GM18498 (cell line): ENCODE results near the gene FREM2.

ENCODE experiments used
- ATAC-seq: cut with Tn5 transposase; IDR thresholded peaks from one replicate; pipeline ENCODE4 v1.9.1; 2021; ENCODE audit warnings: mild to moderate bottlenecking, moderate library complexity; ENCODE audit not compliant: unreplicated experiment

Gene FREM2

DNA sequence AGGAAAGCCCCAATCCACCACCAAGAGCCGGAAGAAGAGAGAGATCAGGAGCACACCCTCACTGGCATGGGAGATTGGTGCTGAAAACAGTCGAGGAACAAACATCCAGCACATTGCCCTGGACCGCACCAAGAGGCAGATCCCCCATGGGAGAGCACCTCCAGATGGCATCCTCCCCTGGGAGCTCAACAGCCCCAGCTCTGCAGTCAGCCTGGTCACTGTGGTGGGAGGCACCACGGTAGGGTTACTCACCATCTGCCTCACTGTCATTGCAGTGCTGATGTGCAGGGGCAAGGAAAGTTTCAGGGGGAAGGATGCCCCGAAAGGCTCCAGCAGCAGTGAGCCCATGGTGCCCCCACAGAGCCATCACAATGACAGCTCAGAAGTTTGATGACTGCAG lies 193.5 kb downstream of the FREM2 start:
- ATAC-seq = no peak

DNA sequence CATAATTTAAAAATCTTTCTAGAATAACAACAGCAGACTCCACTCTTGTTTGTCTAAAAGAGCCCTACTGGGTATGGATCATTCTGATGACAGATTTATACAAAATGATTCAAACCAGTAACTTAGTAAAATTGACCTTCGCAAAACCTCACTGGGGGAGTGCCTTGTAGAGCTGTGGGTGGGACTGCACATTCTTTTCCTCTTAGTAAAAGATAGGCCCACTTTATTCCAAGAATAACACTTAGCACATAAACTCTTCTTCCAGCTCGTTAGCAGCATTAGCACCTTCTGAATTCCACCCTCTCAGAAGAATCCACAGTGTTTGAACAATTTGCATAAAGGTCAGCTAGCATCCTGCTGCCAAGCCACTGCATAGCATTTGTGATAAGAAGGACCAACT lies 196.9 kb downstream of the FREM2 start:
- no peak for ATAC-seq

DNA sequence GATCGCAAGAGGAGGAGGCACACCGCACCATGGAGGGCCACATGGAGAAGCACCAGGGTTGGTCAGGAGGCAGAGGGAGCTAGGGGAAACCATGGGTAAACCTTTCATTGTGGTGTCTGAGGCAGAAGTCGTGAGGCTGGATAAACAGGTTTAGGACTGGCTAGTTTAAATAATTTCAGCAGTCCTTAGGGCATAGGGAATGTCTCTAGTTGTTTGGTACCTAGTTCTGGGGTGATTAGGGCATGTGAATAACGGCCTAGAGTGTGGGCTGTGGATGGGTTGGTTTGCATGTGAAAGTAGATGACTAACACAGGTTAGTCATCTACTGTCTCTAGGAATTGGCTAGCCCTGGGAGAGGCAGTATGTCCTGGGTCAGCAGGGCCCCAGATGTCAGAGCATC lies 201.4 kb downstream of the FREM2 start:
- ATAC-seq = no peak

DNA sequence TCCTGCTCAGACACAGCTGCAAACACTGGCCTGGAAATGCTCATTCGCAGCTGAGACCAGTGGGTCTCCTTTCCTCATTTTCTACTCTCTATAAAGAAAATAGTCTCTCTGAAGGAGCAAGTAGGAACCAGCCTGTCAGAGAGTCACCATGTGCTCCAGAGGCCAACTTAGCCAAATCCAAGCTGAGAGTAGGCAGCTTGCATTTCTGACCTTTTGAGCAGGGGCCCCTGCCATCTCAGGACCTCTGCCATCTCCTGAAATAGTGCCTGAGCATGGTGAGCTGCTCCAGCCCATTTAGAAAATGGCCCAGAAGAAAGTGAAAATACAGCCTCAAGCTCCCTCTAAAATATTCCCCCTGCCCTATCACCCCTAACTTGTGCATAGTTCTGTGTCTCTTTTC lies 208.2 kb downstream of the FREM2 start:
- ATAC-seq = no peak

GRCh38 chr13:38897521-38897920 lies 210.6 kb downstream of the FREM2 start:
- no peak for ATAC-seq

DNA sequence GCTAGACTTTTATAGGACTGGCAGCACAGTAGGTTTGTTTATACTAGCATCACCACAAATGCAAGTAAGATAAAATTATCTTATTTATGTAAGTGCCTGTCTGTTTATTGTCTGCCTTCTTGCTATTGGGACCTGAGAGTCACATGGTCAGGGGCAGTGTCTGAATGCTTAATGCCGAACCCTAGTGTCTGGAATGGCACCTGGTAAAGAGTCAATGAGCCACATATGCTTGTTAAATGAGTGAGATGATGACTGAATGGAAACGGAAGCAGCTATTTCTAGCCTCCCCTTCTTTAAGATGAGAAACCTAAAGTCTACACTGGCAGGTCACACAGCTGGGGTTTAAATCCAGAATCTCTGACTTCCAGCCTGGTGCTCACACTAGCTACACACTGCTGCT lies 211.6 kb downstream of the FREM2 start:
- ATAC-seq = no peak

DNA sequence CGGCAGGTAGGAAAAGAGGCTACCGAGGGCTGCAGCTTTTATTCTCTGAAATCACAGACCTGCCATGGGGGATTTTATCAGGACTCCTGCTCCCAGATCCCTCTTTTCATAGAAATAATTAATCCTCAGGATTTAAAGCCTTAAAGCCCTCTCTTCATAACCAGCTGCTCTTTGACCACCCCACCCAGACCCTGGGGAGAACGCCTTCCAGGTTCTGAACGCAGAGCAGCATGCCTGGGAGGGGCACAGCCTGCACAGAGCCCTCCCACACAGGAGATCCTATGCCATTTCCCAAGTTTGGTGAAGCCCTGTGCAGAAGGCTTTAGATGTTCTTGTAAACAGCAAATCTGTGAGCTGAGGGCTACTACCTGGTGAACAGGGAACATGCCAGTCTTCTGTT lies 212.7 kb downstream of the FREM2 start:
- no peak for ATAC-seq

- no peak for ATAC-seq
Measured at GRCh38 chr13:38900188-38900587, 213.3 kb downstream of the FREM2 start.

GRCh38 chr13:38902551-38902950 lies 215.7 kb downstream of the FREM2 start:
- no peak for ATAC-seq

DNA sequence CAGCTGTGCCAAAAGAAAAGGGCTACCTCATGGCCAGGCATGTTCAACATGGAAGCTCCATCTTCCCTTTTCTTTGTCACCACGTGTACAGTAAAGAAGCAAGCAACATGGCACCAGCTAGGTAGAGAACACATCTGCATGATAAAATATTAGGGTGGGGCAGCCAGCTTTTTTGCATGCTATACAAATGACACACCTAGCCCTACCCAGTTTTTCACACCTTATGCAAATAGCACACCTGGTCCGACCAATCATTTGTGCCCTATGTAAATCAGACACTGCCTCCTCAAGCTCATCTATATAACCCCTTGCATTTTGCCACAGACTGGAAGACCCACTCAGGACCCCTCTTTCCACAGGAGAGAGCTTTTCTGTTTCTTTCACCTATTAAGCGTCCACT lies 218.2 kb downstream of the FREM2 start:
- no peak for ATAC-seq

- no peak for ATAC-seq
Measured at GRCh38 chr13:38905861-38906260, 219.0 kb downstream of the FREM2 start.

DNA sequence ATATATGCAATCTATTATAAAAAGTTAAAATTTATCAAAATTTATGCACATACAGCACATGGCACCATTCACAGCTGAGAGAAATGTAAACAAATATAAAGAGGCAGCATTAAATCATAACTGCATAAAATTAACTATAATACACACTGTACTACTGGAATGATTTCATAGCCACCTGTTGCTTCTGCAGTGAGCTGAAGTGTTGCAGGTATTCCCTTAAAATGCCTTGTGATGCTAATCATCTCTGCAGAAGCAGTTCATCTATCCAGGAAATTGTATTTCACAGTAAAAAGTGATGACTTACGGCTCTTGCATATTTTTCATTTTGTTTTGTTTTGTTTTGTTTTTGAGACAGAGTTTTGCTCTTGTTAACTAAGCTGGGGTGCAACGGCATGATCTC lies 221.7 kb downstream of the FREM2 start:
- ATAC-seq = no peak

DNA sequence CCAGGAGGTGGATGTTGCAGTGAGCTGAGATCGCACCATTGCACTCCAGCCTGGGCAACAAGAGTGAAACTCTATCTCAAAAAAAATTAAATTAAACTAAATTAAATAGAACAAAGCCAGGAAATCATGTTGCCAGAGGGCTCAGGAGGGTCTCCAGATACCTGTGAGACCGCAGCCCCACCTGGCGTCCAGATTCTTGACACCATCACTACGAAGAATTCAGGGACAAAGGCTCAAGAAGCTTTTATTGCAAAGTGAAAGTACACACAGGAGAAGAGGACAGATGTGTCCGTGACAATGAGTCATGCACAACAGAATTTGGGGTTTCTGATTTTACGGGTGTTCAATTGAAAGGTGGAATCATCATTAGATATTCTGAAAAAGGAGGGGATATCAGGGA lies 227.2 kb downstream of the FREM2 start:
- ATAC-seq = no peak

DNA sequence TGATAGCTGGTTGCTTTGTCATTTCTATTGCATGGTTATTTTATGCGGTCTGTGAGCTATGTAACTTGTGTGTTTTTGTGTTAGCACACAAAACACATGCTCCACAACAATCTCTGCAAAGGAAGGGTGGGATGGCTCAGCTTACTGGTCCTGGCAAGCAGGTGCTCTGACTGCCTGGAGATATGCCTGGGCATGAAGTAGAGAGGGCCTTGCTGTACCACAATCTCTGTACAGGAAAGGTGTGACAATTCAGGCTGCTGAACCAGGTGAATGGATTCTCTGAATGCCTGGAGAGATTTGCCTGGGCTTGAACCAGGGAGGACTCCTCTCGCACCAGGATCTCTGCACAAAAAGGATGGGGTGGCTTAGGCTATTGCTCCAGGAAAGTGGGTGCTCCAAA lies 234.2 kb downstream of the FREM2 start:
- no peak for ATAC-seq

DNA sequence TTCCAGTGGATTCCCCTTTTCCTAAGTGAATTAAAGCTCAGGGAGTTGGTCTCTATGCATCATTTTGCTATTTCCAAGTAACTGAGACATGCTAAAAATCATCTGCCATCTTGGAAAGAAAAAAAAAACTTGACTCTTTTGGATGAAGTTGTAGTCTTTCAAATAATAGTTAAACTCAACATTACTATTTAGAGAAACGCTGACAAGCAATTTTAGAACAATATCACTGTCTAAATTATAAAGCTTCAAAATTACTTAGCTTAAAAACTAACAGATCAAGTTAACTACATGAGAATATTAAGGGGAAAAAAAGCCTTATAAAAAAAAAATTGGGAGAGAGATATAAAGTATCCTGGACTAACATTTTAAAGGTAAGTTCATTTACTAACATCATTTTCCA lies 235.3 kb downstream of the FREM2 start:
- no peak for ATAC-seq

DNA sequence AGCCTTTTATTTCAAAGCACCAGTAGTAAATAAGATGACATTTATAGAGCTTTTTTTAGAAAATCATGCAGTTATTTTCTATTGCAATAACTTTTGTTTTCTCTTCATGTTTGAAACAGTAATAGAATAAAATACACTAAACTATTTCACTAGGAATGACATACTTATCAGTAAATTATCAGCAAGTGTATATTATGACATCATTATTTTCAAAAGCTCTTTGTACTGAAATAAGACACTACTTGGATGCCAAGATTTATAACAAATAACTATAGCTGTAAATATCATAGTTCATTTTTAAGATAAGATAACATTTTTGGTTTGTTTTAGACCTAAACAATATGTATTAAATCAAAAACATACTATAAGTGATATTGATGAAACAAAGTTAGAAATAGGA lies 246.9 kb downstream of the FREM2 start:
- ATAC-seq = no peak
